Mesenteric fat pad (tissue), 1 donor: ENCODE measurements around the gene SPRYD4. TPM values are rescaled to one million over a fixed set of nuclear protein-coding genes. Genes with fewer than 3 reads are reported as not detected.
"Not testable (repeated sequence)": the region's sequence is repeated elsewhere in the genome, so short reads cannot be mapped to it uniquely, and the experiment has no call there.

Experiments
- DNase-seq: peaks from one replicate; pipeline ENCODE4 v3.0.0-alpha.2; 2020; ENCODE audit warnings: low spot score
- total RNA-seq: library from RNA; stranded (reverse); fragmentation: NEBNext Ultra II Directional; extraction: Animal tissue kit (Norgen Biotek cat#: 25700); gene quantifications from one replicate; pipeline ENCODE4 v1.2.1, GENCODE V29; 2021
- donor health status: DM: yes; HTN: yes; CAD: no.

Gene SPRYD4
- total RNA-seq, 1 donor from 2014 or later, result 3.0 TPM

GRCh38 chr12:56476143-56476542 lies 7.8 kb downstream of the SPRYD4 start:
- no peak for DNase-seq

- DNase-seq, result no peak
Observed at GRCh38 chr12:56476972-56477432, 8.6 kb downstream of the SPRYD4 start.

- no peak for DNase-seq
Observed at GRCh38 chr12:56477521-56478225, 9.3 kb downstream of the SPRYD4 start.

GRCh38 chr12:56479625-56480024 lies 11.2 kb downstream of the SPRYD4 start:
- no peak for DNase-seq

- DNase-seq, result no peak
Observed at GRCh38 chr12:56484566-56484965, 16.2 kb downstream of the SPRYD4 start.

- DNase-seq, result no peak
Observed at GRCh38 chr12:56486694-56487093, 18.3 kb downstream of the SPRYD4 start.

- peak; percentile 78 for DNase-seq
Observed at GRCh38 chr12:56487448-56488040, 19.2 kb downstream of the SPRYD4 start.

GRCh38 chr12:56488041-56488955 lies 19.9 kb downstream of the SPRYD4 start, which contains the start of gene GLS2:
GLS2 (minus strand) TSS chr12:56488161; CDS start chr12:56488118, 43 bp downstream.
- DNase-seq, result peak; percentile 91

GRCh38 chr12:56490360-56490759 lies 22.0 kb downstream of the SPRYD4 start:
- DNase-seq, result no peak

- not testable (repeated sequence) for DNase-seq
Observed at GRCh38 chr12:56493409-56494105, 25.2 kb downstream of the SPRYD4 start.

GRCh38 chr12:56494106-56494415 lies 25.7 kb downstream of the SPRYD4 start:
- DNase-seq, result not testable (repeated sequence)

GRCh38 chr12:56494481-56494880 lies 26.1 kb downstream of the SPRYD4 start:
- not testable (repeated sequence) for DNase-seq

- not testable (repeated sequence) for DNase-seq
Observed at GRCh38 chr12:56496704-56497103, 28.3 kb downstream of the SPRYD4 start.

GRCh38 chr12:56498126-56498902 lies 29.9 kb downstream of the SPRYD4 start:
- not testable (repeated sequence) for DNase-seq

- DNase-seq, result not testable (repeated sequence)
Observed at GRCh38 chr12:56499452-56499851, 31.1 kb downstream of the SPRYD4 start.

GRCh38 chr12:56499879-56500278 lies 31.5 kb downstream of the SPRYD4 start:
- not testable (repeated sequence) for DNase-seq

- no peak for DNase-seq
Observed at GRCh38 chr12:56510786-56511185, 42.4 kb downstream of the SPRYD4 start.

- not testable (repeated sequence) for DNase-seq
Observed at GRCh38 chr12:56514014-56514318, 45.6 kb downstream of the SPRYD4 start.

GRCh38 chr12:56517854-56518253 lies 49.5 kb downstream of the SPRYD4 start:
- DNase-seq, result no peak

- no peak for DNase-seq
Observed at GRCh38 chr12:56518570-56518969, 50.2 kb downstream of the SPRYD4 start.

- DNase-seq, result no peak
Observed at GRCh38 chr12:56520048-56520447, 51.7 kb downstream of the SPRYD4 start.
